ENCODE results near the gene AK5.

AK5 gene

GRCh38 chr1:77356136-77356535 is 74.3 kb downstream of the AK5 start:
- no peak for DNase-seq

- no peak for DNase-seq
These were observed 78.4 kb downstream of the AK5 start for GRCh38 chr1:77360256-77360655.

DNA sequence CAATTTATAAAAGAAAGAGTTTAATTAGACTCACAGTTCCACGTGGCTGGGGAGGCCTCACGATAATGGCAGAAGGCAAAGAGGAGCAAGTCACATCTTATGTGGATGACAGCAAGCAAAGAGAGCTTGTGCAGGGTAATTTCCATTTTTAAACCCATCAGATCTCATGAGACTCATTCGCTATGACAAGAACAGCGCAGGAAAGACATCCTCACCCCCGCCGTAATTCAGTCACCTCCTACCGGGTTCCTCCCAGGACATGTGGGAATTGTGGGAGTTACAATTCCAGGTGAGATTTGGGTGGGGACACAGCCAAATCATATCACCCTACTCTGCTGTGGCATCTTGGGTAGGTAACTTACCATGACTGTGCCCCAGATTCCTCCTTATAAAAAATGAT is 79.8 kb downstream of the AK5 start:
- no peak for DNase-seq

DNA sequence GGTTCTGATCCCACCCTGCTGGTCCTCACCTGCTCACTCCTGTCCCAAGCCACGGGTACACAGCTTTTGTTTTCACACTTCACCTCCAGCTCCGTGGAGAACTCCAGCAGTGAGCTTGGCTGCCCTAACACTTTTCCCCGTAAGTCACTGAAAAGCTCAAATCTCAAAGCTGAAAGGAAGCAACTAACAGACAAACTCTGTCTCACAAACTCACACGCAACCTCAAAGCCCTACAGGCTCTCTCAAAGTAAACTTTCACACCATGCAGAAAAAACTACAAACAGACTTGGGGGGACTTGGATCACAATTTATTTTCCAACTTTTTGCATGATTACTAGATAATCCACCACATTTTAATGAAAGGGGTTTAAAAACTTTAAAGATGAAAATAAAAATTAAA is 88.3 kb downstream of the AK5 start:
- no peak for DNase-seq

- no peak for DNase-seq
These were observed 88.9 kb downstream of the AK5 start for GRCh38 chr1:77370583-77371306.

DNA sequence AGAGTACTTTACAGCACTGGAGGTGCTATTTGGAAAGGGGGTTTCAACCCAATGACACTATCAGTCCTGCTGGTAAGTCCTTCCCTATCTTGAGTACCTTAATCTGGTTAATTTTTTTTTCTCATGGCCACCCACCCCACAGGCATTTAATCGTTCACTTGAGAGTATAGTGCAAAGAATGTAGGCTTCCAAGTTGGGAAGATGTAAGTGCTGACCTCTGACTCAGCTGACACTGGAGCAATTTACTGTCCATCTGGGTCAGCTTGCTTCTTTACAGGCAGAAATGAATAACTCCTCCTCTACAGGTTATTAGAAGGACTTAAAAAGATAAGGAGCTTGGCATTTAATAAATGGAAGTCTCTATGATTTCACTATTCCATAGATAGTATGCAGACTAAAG is 89.6 kb downstream of the AK5 start:
- no peak for DNase-seq

GRCh38 chr1:77373702-77374101 is 91.9 kb downstream of the AK5 start:
- no peak for DNase-seq

DNA sequence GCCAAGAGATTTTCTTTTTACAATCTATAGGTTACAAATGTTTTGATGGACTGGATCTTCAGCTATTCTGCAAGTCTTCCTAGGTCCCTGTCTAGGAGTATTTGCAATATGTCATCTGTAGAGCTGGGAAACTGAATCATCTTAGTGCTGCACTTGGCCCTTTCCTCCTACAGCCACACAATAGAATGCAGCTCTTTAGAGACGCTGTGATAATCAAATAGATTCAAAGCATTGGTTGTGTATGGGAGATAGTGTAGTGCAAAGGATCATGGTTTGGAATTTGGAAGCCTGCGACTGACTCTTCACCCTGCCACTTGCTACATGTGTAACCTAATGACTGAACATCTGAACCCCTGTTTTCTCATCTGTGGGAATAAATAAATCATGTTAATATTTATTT is 93.7 kb downstream of the AK5 start:
- no peak for DNase-seq

- no peak for DNase-seq
These were observed 94.2 kb downstream of the AK5 start for GRCh38 chr1:77375990-77376389.

DNA sequence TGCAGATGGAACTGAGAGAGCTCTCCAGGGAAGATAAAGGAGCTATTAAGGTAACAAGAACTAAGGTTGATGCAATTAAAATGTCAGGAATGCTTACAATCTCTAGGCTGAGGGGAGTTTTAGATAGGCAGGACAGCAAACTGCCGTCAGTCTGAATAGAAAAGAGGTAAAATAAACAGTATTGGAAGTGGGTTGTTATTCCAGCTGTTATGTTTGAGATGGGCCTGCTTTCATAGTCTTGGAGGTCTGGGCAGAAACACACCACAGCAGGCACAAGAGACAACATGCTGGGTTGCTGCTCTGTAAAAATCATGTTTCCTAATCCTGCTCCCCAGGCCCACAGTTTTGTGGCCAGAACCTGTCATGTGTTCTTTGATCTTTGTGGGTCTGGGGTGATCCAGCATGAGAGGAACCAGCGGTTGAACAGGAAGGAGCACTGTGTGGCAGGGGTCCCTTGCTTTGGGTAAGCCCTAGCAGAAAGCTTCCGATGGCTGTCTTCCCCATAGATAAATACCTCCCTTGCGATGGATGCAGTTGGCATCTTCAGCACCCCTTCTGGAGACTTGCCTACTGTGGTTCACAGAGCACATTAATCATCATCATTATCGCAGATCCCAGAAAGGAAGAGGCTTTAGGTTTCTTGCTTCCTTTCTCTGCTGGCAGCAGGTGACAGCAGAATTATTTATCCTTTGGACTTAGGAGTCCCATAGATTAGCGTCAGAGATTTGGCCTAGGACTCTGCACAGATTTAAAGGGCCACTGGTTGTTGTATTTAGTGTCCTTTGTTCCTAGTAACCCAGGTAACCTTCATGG is 97.1 kb downstream of the AK5 start:
- no peak for DNase-seq

GRCh38 chr1:77382366-77382765 is 100.5 kb downstream of the AK5 start:
- DNase-seq, result no peak

DNA sequence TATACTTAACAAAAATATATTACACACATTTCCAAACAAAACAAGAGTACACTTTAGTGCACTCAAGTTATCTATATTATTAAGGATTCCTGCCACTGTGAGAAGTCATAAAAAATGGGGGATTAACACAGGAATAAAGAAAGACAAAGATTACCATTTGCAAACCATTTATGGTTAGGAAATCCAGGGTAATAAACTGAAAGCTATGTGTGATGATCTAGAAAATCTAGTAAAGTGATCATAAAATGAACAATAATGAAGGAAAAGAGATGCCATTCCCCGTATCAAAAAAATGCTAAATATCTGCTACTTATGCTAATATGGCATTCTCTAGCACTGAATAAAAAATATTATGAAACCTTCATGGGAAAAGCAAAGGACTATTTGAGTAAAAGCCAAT is 101.4 kb downstream of the AK5 start:
- no peak for DNase-seq

DNA sequence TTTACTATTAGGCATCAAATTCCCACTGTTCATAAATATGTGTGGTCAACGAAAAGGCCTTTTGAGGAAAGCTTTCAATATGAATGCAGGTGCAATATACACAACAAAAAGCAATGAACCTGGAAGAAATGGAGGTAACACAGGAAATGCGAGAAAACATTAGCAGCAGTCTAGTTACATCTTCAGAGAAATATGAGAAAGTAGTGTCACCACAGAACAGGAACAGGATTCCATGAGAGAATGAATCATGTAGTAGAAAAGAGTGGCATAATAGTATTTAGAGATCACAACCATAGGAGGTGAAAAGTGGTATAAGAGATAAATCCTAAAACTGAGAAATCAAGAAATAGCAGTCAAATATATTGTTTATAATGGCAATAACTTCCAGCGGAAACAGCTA is 103.7 kb downstream of the AK5 start:
- no peak for DNase-seq

DNA sequence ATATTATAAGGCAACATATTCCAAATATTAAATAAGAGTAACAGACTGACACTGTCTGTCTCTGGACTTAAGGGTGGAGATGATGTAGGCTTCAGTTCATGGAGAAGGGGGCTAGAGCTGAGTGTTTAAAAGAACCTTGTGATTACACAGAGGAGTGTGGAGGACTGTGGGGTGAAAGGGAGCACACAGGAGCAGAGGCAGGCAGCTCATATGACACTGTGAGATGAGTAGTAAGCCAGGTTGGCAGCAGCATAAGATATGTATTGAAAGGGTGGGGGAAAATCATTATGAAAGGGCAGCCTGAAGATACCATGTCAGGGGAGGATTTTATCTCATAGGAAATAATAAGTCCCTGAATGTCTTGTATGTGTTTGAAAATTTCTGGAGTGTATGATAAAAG is 104.5 kb downstream of the AK5 start:
- DNase-seq, result no peak

DNA sequence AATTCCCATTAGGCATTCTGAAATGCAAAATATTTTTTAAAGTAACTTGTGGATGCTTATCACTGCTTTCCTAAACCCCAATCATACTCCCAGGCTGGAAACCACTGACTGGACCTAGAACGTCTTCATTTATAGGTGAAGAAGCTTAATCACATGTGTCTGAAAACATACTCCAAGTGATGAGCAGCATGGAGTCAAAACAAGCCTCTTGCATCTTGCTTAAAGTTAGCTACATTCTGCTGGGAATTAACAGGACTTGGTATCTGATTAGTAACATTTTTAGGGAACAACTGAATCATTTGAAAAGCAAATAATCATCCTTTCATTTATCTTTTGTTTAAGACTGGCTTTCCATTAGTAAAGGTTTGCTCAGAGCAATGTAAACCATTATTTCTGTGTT is 105.7 kb downstream of the AK5 start:
- DNase-seq, result no peak

DNA sequence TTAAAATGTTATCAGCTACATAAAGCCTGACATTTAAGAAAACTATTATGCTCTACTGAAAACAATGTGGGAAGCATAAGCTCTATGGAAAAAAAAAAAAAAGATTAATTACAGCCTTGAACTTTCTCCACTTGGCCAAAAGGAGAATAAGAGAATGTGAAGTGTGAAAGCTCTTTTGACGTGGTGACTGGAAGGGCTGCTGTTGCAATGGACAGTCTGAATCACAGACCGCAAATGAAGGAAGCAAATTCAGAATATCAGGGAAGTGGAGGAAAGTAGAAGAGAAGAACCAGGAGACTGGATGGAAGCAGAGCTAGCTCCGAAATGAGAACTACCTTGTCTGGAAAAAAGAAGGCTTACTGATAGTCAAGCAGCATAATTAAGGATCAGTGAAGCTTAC is 106.8 kb downstream of the AK5 start:
- no peak for DNase-seq

DNA sequence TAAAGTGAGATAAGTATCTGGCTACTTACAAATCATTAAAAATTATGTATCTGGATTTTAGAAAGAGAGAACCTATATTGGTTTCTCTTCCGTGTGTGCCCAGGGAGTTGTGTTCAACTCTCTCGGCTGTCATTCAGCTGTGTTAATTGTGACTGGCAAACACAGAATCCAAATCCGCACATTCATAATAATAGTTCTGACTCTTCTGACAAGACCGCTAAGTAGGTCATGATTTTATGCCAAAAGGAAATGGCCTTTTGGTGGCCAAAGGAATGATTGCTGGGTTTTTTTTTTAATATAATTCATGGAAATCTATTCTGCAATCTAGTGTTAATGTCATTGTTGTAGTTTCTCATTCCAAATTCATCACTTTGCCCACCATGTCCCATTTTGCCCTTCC is 110.7 kb downstream of the AK5 start:
- no peak for DNase-seq

DNA sequence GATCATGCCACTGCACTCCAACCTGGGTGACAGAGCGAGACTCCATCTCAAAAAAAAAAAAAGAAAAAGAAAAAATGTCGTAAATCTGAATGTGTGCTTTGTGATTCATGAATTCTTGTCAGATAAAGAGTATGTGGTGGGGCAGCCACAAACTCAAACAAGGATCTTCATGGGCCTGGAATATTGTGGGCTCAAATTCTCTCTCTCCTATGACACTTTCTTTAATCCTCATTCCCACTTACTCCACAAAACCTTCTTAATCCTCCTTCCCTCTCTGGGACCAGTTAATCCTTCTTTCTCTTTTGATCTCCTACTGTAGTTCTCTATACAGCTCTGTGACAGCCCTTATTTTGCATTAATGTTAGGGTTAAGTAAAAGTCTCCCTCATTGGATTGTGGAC is 112.3 kb downstream of the AK5 start:
- no peak for DNase-seq

DNA sequence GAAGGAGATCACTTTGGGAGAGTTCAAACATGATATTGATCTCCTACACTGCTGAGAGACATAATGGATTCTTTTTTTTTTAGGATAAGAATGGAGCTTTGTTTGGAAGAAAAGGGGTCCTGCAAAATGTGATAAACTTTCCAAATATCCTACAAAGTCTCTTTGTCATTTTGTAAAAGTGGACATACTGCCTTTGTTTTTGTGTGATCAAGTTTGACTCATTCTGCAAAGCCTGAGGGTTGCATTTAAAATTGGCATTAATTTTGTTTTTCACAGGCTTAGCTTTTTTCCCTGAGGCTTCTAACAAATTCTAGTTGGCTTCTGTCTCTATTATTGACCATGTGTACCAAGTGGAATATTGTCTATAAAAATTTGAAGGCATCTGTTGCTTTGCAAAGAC is 113.2 kb downstream of the AK5 start:
- DNase-seq, result no peak

- DNase-seq, result no peak
These were observed 116.3 kb downstream of the AK5 start for GRCh38 chr1:77398152-77398551.

- DNase-seq, result no peak
These were observed 117.6 kb downstream of the AK5 start for GRCh38 chr1:77399250-77400086.

DNA sequence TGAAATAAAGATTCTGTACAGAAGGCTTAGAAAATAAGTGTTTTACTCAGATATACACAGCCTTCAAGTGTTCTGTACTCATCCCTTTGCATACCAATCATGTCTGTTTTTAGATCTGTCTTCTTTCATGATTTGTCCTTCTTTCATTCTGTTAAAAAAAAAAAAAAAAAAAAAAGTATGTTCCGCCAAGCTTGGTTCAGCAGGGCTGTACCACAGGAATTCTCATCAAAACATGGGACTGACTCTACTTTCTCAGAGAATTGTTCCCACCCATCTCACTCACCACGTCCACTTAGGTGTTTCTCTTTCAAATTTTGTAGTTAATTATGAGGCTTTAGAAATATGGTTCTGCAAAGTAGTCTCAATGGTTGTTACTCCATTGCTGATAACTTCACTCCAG is 119.0 kb downstream of the AK5 start:
- no peak for DNase-seq

GRCh38 chr1:77401384-77401783 is 119.6 kb downstream of the AK5 start:
- DNase-seq, result no peak

DNA sequence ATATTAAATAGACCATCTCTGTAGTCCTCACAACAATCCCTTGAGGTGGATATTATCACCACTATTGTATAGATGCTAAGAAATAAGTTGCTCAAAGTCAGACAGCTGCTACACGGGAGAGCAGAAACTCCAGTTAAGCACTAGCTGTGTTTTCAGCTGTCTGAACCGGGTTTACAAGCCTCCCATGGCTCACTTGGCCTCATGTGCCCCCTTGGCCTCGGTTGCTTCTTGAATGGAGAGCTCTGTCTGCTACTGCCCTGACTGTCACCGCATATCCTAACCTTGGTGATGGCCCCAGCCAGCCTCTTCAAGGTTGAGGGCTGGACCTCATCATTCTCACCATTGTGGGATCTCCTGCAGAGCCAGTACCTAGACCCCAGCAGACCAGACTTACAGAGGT is 123.4 kb downstream of the AK5 start:
- DNase-seq, result no peak

All from NCI-H748 treated with DMSO at 0.1 percent for 48 hours (cell line).